ENCODE data around the gene CHD2.

Gene CHD2

DNA sequence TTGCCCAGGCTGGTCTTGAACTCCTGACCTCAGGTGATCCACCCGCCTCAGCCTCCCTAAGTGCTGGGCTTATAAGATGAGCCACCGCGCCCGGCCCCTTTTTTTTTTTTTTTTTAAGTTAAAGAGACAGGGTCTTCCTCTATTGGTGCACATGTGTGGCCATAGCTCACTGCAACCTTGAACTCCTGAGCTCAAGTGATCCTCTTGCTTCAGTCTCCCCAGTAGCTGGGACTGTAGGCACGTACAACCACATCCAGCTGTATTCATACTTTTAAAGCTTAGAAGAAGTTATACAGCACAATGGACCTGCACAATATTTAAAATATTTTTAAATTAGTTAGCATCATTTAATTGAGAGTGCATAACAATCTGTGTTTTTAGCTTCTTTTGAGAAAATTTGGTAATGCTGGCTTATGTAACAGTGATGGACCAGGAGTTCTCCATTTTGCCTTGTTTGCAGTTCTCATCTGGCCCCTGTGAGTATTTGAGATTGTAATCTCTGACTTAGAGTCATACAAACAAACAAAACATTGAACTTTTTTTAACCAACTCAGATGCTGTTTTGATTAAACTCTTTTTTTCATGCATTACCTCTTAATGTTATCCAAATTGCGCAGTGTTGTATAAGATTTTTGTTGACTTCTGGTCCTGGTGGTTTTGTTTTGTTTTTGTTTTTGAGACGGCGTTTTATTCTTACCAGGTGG, 33.0 kb downstream of the CHD2 start:
- no peak for DNase-seq

DNA sequence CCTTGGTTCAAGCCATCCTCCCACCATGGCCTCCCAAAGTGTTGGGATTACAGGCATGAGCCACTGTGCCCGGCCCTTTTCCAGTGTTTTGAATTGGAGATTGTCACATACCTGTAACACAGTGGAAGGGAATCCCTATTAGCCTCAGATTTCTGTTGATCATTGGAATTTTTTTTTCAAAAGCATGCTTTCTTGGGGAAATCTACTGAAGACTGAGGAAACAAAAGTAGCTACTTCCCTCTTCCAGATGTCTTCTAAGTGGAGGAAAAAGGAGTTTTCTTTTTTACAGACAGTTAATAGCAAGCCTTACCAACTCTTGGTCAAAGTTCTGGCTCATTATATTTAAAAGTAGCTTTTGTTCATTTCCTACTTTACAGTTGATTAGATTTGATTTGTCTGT, 33.7 kb downstream of the CHD2 start:
- no peak for DNase-seq

- no peak for DNase-seq
Observed at GRCh38 chr15:92934716-92935115, 34.6 kb downstream of the CHD2 start.

- DNase-seq, result no peak
Observed at GRCh38 chr15:92936138-92936537, 36.0 kb downstream of the CHD2 start.

- no peak for DNase-seq
Observed at GRCh38 chr15:92936693-92937092, 36.6 kb downstream of the CHD2 start.

- no peak for DNase-seq
Observed at GRCh38 chr15:92937901-92938300, 37.8 kb downstream of the CHD2 start.

GRCh38 chr15:92938387-92938786, 38.3 kb downstream of the CHD2 start:
- DNase-seq, result no peak

DNA sequence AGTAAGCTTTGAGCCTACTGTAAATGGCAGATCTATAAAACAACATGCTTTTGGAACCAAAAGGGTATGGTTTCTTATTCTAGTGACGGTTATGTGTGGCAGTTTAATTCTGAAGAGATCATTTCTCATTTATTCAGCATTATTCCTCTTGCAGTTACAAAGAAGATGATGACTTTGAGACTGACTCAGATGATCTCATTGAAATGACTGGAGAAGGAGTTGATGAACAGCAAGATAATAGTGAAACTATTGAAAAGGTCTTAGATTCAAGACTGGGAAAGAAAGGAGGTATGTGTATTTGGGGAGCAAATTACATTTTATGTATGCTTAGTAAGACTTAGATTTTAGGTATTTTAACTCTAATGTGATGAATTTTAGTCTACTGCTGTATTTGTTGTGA, 41.5 kb downstream of the CHD2 start:
- DNase-seq, result no peak

GRCh38 chr15:92942706-92943105, 42.6 kb downstream of the CHD2 start:
- no peak for DNase-seq

GRCh38 chr15:92943581-92943980, 43.5 kb downstream of the CHD2 start:
- DNase-seq, result no peak

GRCh38 chr15:92944946-92945521, 44.9 kb downstream of the CHD2 start:
- no peak for DNase-seq

GRCh38 chr15:92947071-92947730, 47.1 kb downstream of the CHD2 start:
- DNase-seq, result no peak

DNA sequence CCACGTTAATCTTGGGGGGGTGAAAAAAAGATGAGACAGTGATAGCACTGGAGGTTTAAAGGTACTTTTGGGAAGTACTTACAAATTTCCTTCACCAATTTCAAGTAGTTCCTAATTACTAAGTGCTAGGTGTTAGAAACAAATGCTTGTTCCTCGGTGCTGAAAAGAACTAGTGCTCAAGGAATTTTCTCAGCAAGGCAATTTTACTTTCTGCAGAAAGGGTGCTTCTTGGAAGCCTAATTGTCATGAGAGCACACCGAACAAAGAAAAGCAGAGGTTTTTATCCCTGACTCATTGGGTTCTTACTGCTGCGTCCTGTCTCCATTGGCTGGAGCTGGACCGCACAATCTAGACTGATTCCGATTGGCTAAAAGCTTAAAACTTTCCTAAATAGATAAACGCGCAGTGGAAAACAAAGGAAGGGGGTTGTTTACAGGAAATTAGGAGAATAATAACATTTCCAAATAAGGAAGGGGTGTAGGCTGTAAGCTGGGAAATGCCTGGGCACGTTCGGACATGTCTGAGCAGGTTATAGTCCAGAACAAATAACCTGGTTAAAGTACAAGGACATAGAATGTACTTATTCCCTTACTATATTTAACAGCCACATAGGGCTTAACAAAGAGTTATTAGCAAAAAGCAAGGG, 49.6 kb downstream of the CHD2 start:
- DNase-seq, result no peak

- no peak for DNase-seq
Observed at GRCh38 chr15:92951800-92952457, 51.8 kb downstream of the CHD2 start.

GRCh38 chr15:92952458-92952850, 52.3 kb downstream of the CHD2 start:
- DNase-seq, result no peak

- DNase-seq, result no peak
Observed at GRCh38 chr15:92953566-92953965, 53.4 kb downstream of the CHD2 start.

GRCh38 chr15:92954002-92954401, 53.9 kb downstream of the CHD2 start:
- no peak for DNase-seq

- no peak for DNase-seq
Observed at GRCh38 chr15:92954578-92954977, 54.5 kb downstream of the CHD2 start.

DNA sequence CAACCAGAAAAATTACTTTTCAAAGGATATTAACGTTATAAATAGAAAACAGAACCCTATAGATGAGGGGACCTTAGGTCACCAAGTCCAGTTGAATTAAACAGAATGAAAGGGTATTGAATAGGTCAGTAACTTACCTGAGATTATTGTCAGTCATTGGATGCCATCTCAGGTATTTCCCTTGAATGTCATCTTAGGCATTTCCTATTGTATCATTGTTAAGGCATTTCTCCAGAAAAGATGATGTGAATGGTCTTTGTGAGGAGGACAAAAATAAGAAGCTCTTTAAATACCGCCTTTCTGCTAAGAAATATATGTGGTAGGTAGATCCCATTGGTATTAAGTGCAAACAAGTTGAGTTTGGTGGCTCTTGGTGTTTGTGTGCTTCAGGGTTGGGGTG, 55.6 kb downstream of the CHD2 start:
- no peak for DNase-seq

- DNase-seq, result no peak
Observed at GRCh38 chr15:92958105-92958504, 58.0 kb downstream of the CHD2 start.

DNA sequence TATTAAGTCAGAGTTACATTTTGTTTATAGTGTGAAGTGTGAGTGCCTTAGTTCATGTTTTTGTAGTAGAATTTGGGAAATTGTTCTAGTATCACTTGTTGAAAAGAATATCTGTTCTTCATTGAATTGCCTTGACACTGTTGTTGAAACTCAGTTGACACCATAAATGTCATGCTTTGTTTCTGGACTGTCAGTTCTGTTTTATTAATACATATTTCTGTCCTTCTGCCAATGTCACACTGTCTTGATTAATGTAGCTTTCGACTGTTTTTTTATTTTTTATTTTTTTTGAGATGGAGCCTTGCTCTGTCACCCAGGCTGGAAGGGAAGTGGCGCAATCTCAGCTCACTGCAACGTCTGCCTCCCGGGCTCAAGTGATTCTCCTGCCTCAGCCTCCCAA, 59.1 kb downstream of the CHD2 start:
- no peak for DNase-seq

GRCh38 chr15:92960996-92961681, 61.0 kb downstream of the CHD2 start:
- no peak for DNase-seq

- DNase-seq, result no peak
Observed at GRCh38 chr15:92962914-92963313, 62.8 kb downstream of the CHD2 start.

Measured in NCI-H1092 (cell line).